Trophoblast cell (in vitro differentiated cells and primary cell): ENCODE results near the gene DDX11.
"Not testable (repeated sequence)": the region's sequence is repeated elsewhere in the genome, so short reads cannot be mapped to it uniquely, and the experiment has no call there.

Experiments used
- DNase-seq, 2 donors: peaks; one replicate each; pipeline ENCODE4 v3.0.0-alpha.2; 2016
- H2AFZ ChIP-seq: 2 replicates; pipeline ENCODE4 v1.6.1; 2013; ENCODE audit warnings: low read length, moderate library complexity, mild to moderate bottlenecking; ENCODE audit not compliant: insufficient read depth, poor library complexity
- H2AK5ac ChIP-seq: 2 replicates; pipeline ENCODE4 v1.6.1; 2013; ENCODE audit warnings: mild to moderate bottlenecking, low read length
- H2BK120ac ChIP-seq: 2 replicates; pipeline ENCODE4 v1.6.1; 2013; ENCODE audit warnings: low read length, mild to moderate bottlenecking, moderate library complexity; ENCODE audit not compliant: insufficient read depth, poor library complexity
- H2BK12ac ChIP-seq: 2 replicates; pipeline ENCODE4 v1.6.1; 2013; ENCODE audit warnings: mild to moderate bottlenecking, low read length, moderate library complexity
- H2BK5ac ChIP-seq: 2 replicates; pipeline ENCODE4 v1.6.1; 2013; ENCODE audit warnings: low read length, low read depth, moderate library complexity, mild to moderate bottlenecking; ENCODE audit not compliant: poor library complexity
- H3K14ac ChIP-seq: 2 replicates; pipeline ENCODE4 v1.6.1; 2013; ENCODE audit warnings: mild to moderate bottlenecking, low read length
- H3K18ac ChIP-seq: 2 replicates; pipeline ENCODE4 v1.6.1; 2013; ENCODE audit warnings: mild to moderate bottlenecking, low read length
- H3K23ac ChIP-seq: 2 replicates; pipeline ENCODE4 v1.6.1; 2013; ENCODE audit warnings: low read length
- H3K27ac ChIP-seq: 2 replicates; pipeline ENCODE4 v1.5.1; 2013; ENCODE audit warnings: low read depth, mild to moderate bottlenecking, inconsistent platforms, low read length, moderate library complexity
- H3K27me3 ChIP-seq: 2 replicates; pipeline ENCODE4 v1.6.1; 2013; ENCODE audit warnings: inconsistent platforms, mild to moderate bottlenecking, low read length, moderate library complexity; ENCODE audit not compliant: insufficient read depth
- H3K36me3 ChIP-seq, 2 experiments: 1 replicate in 1 of 2; 2 replicates in 1 of 2; pipeline ENCODE4 v1.6.1; 2013; ENCODE audit warnings: low read length in 2 of 2, mild to moderate bottlenecking in 2 of 2, moderate library complexity in 1 of 2; ENCODE audit not compliant: insufficient read depth in 2 of 2, control insufficient read depth in 1 of 2
- H3K4ac ChIP-seq: 2 replicates; pipeline ENCODE4 v1.6.1; 2013; ENCODE audit warnings: low read depth, mild to moderate bottlenecking, low read length, moderate library complexity
- H3K4me1 ChIP-seq, 2 experiments: 1 replicate in 1 of 2; 2 replicates in 1 of 2; pipeline ENCODE4 v1.6.1; 2013; ENCODE audit warnings: low read length in 2 of 2, mild to moderate bottlenecking in 2 of 2, moderate library complexity in 1 of 2; ENCODE audit not compliant: insufficient read depth in 2 of 2, control insufficient read depth in 1 of 2
- H3K4me2 ChIP-seq: 2 replicates; pipeline ENCODE4 v1.6.1; 2013; ENCODE audit warnings: inconsistent platforms, mild to moderate bottlenecking, low read length, moderate library complexity
- H3K4me3 ChIP-seq: 2 replicates; pipeline ENCODE4 v1.5.1; 2013; ENCODE audit warnings: mild to moderate bottlenecking, low read depth, low read length, inconsistent platforms
- H3K79me1 ChIP-seq: one replicate; pipeline ENCODE4 v1.6.1; 2013; ENCODE audit warnings: low read length
- H3K79me2 ChIP-seq: 2 replicates; pipeline ENCODE4 v1.6.1; 2013; ENCODE audit warnings: low read length, mild to moderate bottlenecking; ENCODE audit not compliant: control insufficient read depth, insufficient read depth, poor library complexity
- H3K9ac ChIP-seq: 2 replicates; pipeline ENCODE4 v1.6.1; 2013; ENCODE audit warnings: mild to moderate bottlenecking, low read length
- H3K9me3 ChIP-seq: 2 replicates; pipeline ENCODE4 v1.6.1; 2013; ENCODE audit warnings: low read depth, mild to moderate bottlenecking, control low read depth, inconsistent platforms, low read length; ENCODE audit not compliant: insufficient read depth
- H4K12ac ChIP-seq: 2 replicates; pipeline ENCODE4 v1.6.1; 2013; ENCODE audit warnings: low read depth, mild to moderate bottlenecking, low read length, moderate library complexity
- H4K8ac ChIP-seq: 2 replicates; pipeline ENCODE4 v1.6.1; 2013; ENCODE audit warnings: low read depth, mild to moderate bottlenecking, low read length, moderate library complexity
- H4K91ac ChIP-seq: one replicate; pipeline ENCODE4 v1.6.1; 2013; ENCODE audit warnings: low read depth, mild to moderate bottlenecking, low read length, moderate library complexity
- WGBS: extraction: QIAGEN DNeasy Blood & Tissue Kit; methylation state at CpG from one replicate; pipeline ENCODE4 v1.1.7; 2013; ENCODE audit warnings: missing lambda C conversion rate; ENCODE audit not compliant: insufficient read length, insufficient coverage; ENCODE audit errors: extremely low coverage; 5-methylcytosine and 5-hydroxymethylcytosine counted together

DDX11 gene

DNA sequence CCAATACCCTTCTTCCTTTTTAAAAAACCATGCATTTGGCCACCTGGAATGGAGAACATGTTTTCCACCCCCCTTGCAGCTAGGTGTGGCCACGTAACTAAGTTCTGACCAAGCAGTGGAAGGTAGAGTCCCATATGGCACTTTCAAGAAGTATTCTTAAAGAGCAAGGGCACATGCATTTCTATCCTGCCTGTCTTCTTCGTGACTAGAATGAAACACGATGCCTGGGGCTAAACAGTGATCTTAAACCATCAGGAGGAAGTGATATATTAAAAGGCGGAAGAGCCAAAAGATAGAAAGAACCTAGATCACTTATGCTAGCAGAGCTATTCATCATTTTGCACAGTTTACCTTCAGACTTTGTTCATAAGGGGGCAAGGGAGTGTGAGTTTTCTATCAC is 16.0 kb upstream of the DDX11 start:
- Histone ChIP-seq H3K27me3 (no peaks in the 10 kb centered on the region), H3K79me2 (no peaks in the 10 kb centered on the region), H3K4me1 (no peaks in the 10 kb centered on the region), H3K9me3 (no peaks in the 10 kb centered on the region), H2AK5ac (no peak overlapping the region), H3K23ac (no peak overlapping the region), H3K36me3 (no peaks in the 10 kb centered on the region), H2BK120ac (no peak overlapping the region), H3K4ac (no peak overlapping the region), H3K14ac (no peak overlapping the region), H2BK5ac (no peak overlapping the region), H3K18ac (no peak overlapping the region), H3K27ac (no peak overlapping the region), H4K91ac (no peak overlapping the region), H3K4me3 (no peak overlapping the region), H4K12ac (no peak overlapping the region), H3K79me1 (no peaks in the 10 kb centered on the region), H3K9ac (no peak overlapping the region), H2BK12ac (no peak overlapping the region), H3K4me2 (no peak overlapping the region), H4K8ac (no peak overlapping the region), H2AFZ (no peak overlapping the region)
- peak; percentile 39 to 61 for DNase-seq
- no CpG with 5 or more reads among the region's 4 CpGs for WGBS

DNA sequence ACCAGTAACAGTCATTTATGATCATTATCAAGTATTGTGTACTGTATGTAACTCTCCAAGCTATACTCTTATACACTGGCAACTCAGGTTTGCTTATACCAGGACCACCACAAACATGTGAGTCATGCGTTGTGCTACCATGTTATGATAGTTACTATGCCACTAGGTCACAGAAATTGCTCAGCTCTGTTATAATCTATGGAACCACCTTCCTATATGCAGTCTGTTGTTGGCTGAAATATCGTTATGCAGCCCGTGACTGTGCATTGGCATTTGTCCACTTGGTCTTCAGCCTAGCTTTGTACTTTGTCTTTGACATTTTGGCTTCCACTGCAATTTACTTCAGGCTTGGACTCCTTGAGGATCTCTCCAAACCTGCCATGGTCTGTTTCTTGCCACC is 7.5 kb upstream of the DDX11 start:
- H3K18ac ChIP-seq, DNase-seq, H3K4me2 ChIP-seq, H3K79me1 ChIP-seq, H2AFZ ChIP-seq, H3K14ac ChIP-seq, H3K4me1 ChIP-seq, H4K12ac ChIP-seq, H3K23ac ChIP-seq, H3K79me2 ChIP-seq, H3K9ac ChIP-seq, H2BK120ac ChIP-seq, H2BK12ac ChIP-seq, H3K4me3 ChIP-seq, H3K36me3 ChIP-seq, H2AK5ac ChIP-seq, H2BK5ac ChIP-seq, H4K8ac ChIP-seq, H4K91ac ChIP-seq, H3K27me3 ChIP-seq, H3K4ac ChIP-seq, H3K9me3 ChIP-seq, H3K27ac ChIP-seq: not testable (repeated sequence)
- WGBS, result no CpG with 5 or more reads among the region's 3 CpGs

DNA sequence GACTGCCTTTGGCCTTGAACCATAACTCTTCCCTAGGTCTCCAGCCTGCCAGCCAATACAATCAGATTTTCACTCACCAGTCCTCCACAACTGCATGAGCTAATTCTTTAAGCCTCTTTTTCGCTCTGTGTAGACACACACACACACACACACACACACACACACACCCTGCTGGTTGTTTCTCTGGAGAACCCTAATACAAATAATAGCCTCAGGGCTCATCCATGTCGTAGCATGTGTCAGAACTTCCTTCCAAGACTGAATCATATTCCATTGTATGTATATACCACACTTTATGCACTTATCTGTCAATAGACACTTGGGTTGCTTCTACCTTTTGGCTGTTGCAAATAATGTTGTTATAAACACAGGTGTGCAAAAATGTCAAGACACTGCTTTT is 6.0 kb upstream of the DDX11 start:
- not testable (repeated sequence) for H4K8ac ChIP-seq, H3K27ac ChIP-seq, H2BK12ac ChIP-seq, H3K27me3 ChIP-seq, H3K36me3 ChIP-seq, H3K79me2 ChIP-seq, H3K4ac ChIP-seq, H3K4me1 ChIP-seq, H3K4me3 ChIP-seq, DNase-seq, H3K14ac ChIP-seq, H2BK5ac ChIP-seq, H3K79me1 ChIP-seq, H3K9ac ChIP-seq, H3K9me3 ChIP-seq, H4K91ac ChIP-seq, H2AK5ac ChIP-seq, H3K23ac ChIP-seq, H2BK120ac ChIP-seq, H2AFZ ChIP-seq, H4K12ac ChIP-seq, H3K4me2 ChIP-seq, H3K18ac ChIP-seq
- whole genome bisulfite sequencing, result no CpG with 5 or more reads among the region's 2 CpGs

DNA sequence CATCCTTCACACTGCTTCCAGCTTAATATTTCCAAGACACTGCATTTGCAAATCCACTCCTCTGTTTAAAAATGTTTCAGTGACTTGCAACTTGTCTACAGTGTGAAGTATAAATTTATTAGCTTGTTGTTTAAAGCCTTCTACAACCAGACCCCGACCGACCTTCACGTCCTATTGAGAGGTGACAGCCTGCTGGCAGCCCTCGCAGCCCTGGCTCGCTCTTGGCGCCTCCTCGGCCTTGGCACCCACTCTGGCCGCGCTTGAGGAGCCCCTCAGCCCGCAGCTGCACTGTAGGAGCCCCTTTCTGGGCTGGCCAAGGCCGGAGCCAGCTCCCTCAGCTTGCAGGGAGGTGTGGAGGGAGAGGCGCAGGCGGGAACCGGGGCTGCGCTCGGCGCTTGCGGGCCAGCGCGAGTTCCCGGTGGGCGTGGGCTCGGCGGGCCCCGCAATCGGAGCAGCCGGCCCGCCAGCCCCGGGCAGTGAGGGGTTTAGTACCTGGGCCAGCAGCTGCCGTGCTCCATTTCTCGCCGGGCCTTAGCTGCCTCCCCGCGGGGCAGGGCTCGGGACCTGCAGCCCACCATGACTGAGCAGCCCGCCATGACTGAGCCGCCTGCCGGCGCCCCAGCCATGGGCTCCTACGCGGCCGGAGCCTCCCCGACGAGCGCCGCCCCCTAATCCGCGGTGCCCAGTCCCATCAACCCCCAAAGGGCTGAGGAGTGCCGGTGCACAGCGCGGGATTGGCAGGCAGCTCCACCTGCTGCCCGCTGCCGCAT is 2.5 kb upstream of the DDX11 start:
- not testable (repeated sequence) for H3K14ac ChIP-seq, H2AK5ac ChIP-seq, H2BK12ac ChIP-seq, H4K12ac ChIP-seq, H3K18ac ChIP-seq, H3K79me2 ChIP-seq, H2BK5ac ChIP-seq, DNase-seq, H4K91ac ChIP-seq, H3K4ac ChIP-seq, H3K23ac ChIP-seq, H3K27me3 ChIP-seq, H3K9ac ChIP-seq, H4K8ac ChIP-seq, H2AFZ ChIP-seq, H3K4me2 ChIP-seq, H3K27ac ChIP-seq, H2BK120ac ChIP-seq, H3K36me3 ChIP-seq, H3K79me1 ChIP-seq, H3K4me1 ChIP-seq, H3K4me3 ChIP-seq, H3K9me3 ChIP-seq
- WGBS, result no CpG with 5 or more reads among the region's 53 CpGs
